Activated CD4-positive, alpha-beta T cell treated with anti-CD3 and anti-CD28 coated beads for 24 hours (primary cell): ENCODE results near the gene SOWAHD.
"Not testable (repeated sequence)": the region's sequence is repeated elsewhere in the genome, so short reads cannot be mapped to it uniquely, and the experiment has no call there.

Experiments used
- DNase-seq, 2 donors: peaks; one replicate each; pipeline ENCODE4 v3.0.0-alpha.2; 2020; ENCODE audit warnings: low read depth in 2 of 2

The SOWAHD gene

GRCh38 chrX:119758731-119759247 is 401 bp downstream of the SOWAHD start:
- DNase-seq, result no peak

GRCh38 chrX:119759248-119759766 is 919 bp downstream of the SOWAHD start:
- DNase-seq, result no peak

- DNase-seq, result no peak
These were observed 1.9 kb downstream of the SOWAHD start for GRCh38 chrX:119760026-119760877.

GRCh38 chrX:119762718-119763117 is 4.3 kb downstream of the SOWAHD start:
- no peak for DNase-seq

GRCh38 chrX:119763181-119763580 is 4.8 kb downstream of the SOWAHD start:
- no peak for DNase-seq

- DNase-seq, result no peak
These were observed 5.5 kb downstream of the SOWAHD start for GRCh38 chrX:119763836-119764387.

- not testable (repeated sequence) for DNase-seq
These were observed 10.0 kb downstream of the SOWAHD start for GRCh38 chrX:119768436-119768835.

GRCh38 chrX:119769388-119769787 is 11.0 kb downstream of the SOWAHD start:
- not testable (repeated sequence) for DNase-seq

- DNase-seq, result no peak
These were observed 17.3 kb downstream of the SOWAHD start for GRCh38 chrX:119775517-119776238.

- DNase-seq, result no peak
These were observed 20.4 kb downstream of the SOWAHD start for GRCh38 chrX:119778829-119779228.

- no peak for DNase-seq
These were observed 24.6 kb downstream of the SOWAHD start for GRCh38 chrX:119783026-119783425.

- DNase-seq, result peak in 1 of 2 donors; percentile 31
These were observed 26.5 kb downstream of the SOWAHD start for GRCh38 chrX:119784747-119785446.

GRCh38 chrX:119790977-119791436 is 32.6 kb downstream of the SOWAHD start:
- no peak for DNase-seq

- DNase-seq, result peak; percentile 61 to 67
These were observed 33.2 kb downstream of the SOWAHD start, which contains the start of gene RPL39 for GRCh38 chrX:119791437-119792231. RPL39 (minus strand) TSS chrX:119791630; CDS start chrX:119791576, 54 bp downstream.

- no peak for DNase-seq
These were observed 43.1 kb downstream of the SOWAHD start for GRCh38 chrX:119801253-119802221.

GRCh38 chrX:119802546-119802945 is 44.2 kb downstream of the SOWAHD start:
- no peak for DNase-seq

- not testable (repeated sequence) for DNase-seq
These were observed 50.1 kb downstream of the SOWAHD start for GRCh38 chrX:119808461-119808860.

- no peak for DNase-seq
These were observed 50.8 kb downstream of the SOWAHD start for GRCh38 chrX:119809185-119809666.
